GM12864 (cell line): ENCODE measurements around the gene DCAF7.

Experiments
- DNase-seq: peaks from one replicate; pipeline ENCODE4 v3.0.0-alpha.2; 2011; ENCODE audit warnings: low read depth
- H3K4me3 ChIP-seq: 2 replicates; pipeline ENCODE4 v1.5.1; 2011; ENCODE audit warnings: mild to moderate bottlenecking, low read depth, low read length, control low read depth
- TF ChIP-seq, protein P1 (sequence below): IDR thresholded peaks from 2 replicates; pipeline ENCODE4 v1.5.1; 2011; ENCODE audit warnings: low read depth, mild to moderate bottlenecking, moderate library complexity, low read length, control low read depth, inconsistent platforms; ENCODE audit errors: missing control alignments

The DCAF7 gene

DNA sequence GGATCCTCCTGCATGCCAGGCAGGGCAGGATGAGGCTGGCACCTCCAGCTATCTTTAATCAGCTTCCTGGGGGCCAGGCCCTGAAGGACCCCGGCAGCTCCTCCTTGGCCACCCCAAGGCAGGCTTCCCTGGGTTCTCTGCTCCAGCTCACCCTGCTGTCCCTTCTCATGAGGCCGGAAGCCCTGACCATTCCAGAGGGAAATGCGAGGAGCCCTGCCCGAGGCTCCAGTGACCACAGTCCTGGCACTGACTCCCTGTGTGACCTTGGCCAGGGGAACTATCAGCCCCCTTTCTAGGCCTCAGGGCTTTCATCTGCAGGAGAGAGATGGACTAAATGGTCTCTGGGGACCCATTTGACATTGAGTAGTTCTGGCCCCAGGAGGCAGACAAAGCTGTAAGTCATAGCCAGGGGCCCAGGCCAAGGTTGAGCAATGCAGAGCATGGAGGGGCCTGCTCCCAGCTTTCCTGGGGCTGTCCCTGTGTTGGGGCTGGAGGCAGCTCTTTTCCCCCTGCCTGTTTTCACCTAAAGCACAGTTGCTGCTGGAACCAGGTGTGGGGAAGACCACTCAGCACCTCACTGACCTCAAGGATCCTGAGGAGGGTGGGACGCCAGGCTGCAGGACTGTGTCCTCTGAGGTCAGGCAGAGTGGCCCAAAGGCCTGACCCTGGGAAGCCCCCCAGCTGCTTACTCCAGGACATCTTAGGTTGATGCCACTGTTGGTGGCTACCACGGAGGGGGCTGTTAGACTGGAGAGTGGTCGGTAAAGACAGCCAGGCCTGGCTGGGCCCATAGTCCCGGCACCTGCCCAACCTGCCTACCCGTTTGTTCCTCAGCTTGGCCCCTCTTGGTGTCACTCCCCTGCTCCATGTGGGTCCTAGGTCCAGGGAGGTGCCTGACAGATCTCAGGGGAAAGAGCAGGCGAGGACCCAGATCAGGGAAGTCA, 19.0 kb upstream of the DCAF7 start:
- TF ChIP-seq, protein P1, sequence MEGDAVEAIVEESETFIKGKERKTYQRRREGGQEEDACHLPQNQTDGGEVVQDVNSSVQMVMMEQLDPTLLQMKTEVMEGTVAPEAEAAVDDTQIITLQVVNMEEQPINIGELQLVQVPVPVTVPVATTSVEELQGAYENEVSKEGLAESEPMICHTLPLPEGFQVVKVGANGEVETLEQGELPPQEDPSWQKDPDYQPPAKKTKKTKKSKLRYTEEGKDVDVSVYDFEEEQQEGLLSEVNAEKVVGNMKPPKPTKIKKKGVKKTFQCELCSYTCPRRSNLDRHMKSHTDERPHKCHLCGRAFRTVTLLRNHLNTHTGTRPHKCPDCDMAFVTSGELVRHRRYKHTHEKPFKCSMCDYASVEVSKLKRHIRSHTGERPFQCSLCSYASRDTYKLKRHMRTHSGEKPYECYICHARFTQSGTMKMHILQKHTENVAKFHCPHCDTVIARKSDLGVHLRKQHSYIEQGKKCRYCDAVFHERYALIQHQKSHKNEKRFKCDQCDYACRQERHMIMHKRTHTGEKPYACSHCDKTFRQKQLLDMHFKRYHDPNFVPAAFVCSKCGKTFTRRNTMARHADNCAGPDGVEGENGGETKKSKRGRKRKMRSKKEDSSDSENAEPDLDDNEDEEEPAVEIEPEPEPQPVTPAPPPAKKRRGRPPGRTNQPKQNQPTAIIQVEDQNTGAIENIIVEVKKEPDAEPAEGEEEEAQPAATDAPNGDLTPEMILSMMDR: no peak
- no peak for DNase-seq
- H3K4me3 ChIP-seq: no peak overlapping the region

DNA sequence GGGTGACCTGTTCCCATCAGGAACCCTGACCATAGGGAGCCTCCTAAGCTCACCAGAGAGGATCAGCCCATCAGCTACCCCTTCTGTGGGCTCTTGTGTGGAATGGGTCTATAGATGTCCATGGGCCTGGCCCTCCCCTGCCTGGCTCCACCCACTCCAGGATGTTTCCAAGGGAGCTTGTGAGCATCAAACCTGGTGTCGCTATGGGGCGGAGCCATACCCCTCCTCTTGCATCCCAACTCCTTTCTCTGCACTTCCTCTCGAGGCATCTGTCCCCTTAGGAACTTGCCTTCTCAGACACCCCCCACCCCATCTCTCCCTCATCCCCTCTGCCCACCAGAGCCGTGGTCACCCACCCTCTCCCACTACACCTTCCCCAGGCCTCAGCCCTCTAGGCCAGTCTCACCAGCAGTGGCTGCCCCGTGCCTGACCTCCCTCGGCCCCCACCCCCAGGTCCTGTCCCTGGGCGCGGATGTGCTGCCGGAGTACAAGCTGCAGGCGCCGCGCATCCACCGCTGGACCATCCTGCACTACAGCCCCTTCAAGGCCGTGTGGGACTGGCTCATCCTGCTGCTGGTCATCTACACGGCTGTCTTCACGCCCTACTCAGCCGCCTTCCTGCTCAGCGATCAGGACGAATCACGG, 16.7 kb upstream of the DCAF7 start:
- H3K4me3 ChIP-seq: no peak overlapping the region
- TF ChIP-seq, protein P1: no peak
- no peak for DNase-seq

GRCh38 chr17:63534078-63534570, 16.2 kb upstream of the DCAF7 start:
- DNase-seq: no peak
- TF ChIP-seq, protein P1: no peak
- H3K4me3 ChIP-seq: no peak overlapping the region

- DNase-seq: no peak
These were observed 15.3 kb upstream of the DCAF7 start for GRCh38 chr17:63534816-63535455.

GRCh38 chr17:63535640-63536039, 14.6 kb upstream of the DCAF7 start:
- no peak overlapping the region for H3K4me3 ChIP-seq
- no peak for DNase-seq
- TF ChIP-seq, protein P1: no peak

More at GRCh38 chr17:63534816-63535455, 15.3 kb upstream of the DCAF7 start:
- H3K4me3 ChIP-seq: no peak overlapping the region
- TF ChIP-seq, protein P1: no peak

DNA sequence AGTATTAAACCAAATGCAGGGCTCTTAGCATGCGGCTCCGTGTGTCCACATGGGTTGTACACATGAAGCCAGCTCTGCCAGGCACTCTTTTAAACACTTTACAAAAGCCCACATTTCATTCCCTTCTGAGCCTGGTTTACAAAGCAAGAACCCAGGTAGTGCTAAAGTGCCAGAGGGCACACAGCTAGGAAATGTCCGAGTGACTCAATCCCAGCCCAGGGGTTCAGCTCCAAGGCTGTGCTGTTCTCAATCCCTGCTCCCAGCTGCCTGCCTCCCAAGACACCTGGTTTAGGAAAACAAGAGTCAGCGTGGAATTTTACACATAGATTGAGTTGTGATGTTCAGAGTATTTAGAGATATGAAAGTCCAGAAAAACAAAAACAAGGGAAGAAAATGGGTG, 13.3 kb upstream of the DCAF7 start:
- DNase-seq: no peak
- no peak overlapping the region for H3K4me3 ChIP-seq
- TF ChIP-seq, protein P1: no peak
